ENCODE results near the gene ADAMTSL1.

ADAMTSL1 gene

GRCh38 chr9:18504707-18505106 is 30.8 kb downstream of the ADAMTSL1 start:
- DNase-seq = no peak

GRCh38 chr9:18507151-18507550 is 33.2 kb downstream of the ADAMTSL1 start:
- no peak for DNase-seq

GRCh38 chr9:18516514-18516913 is 42.6 kb downstream of the ADAMTSL1 start:
- no peak for DNase-seq

- no peak for DNase-seq
These were observed 43.0 kb downstream of the ADAMTSL1 start for GRCh38 chr9:18516965-18517364.

GRCh38 chr9:18520416-18521047 is 46.6 kb downstream of the ADAMTSL1 start:
- no peak for DNase-seq

GRCh38 chr9:18526685-18527084 is 52.7 kb downstream of the ADAMTSL1 start:
- DNase-seq = no peak

GRCh38 chr9:18531136-18532065 is 57.4 kb downstream of the ADAMTSL1 start:
- no peak for DNase-seq

- DNase-seq = no peak
These were observed 60.7 kb downstream of the ADAMTSL1 start for GRCh38 chr9:18534611-18535010.

GRCh38 chr9:18536554-18536953 is 62.6 kb downstream of the ADAMTSL1 start:
- DNase-seq = no peak

- DNase-seq = no peak
These were observed 65.3 kb downstream of the ADAMTSL1 start for GRCh38 chr9:18539203-18539693.

GRCh38 chr9:18542837-18543405 is 69.0 kb downstream of the ADAMTSL1 start:
- no peak for DNase-seq

- no peak for DNase-seq
These were observed 69.6 kb downstream of the ADAMTSL1 start for GRCh38 chr9:18543406-18544192.

GRCh38 chr9:18544456-18544855 is 70.5 kb downstream of the ADAMTSL1 start:
- no peak for DNase-seq

- DNase-seq = no peak
These were observed 71.8 kb downstream of the ADAMTSL1 start for GRCh38 chr9:18545636-18546360.

- no peak for DNase-seq
These were observed 74.5 kb downstream of the ADAMTSL1 start for GRCh38 chr9:18548456-18548855.

- DNase-seq = no peak
These were observed 75.8 kb downstream of the ADAMTSL1 start for GRCh38 chr9:18549772-18550171.

- DNase-seq = no peak
These were observed 76.3 kb downstream of the ADAMTSL1 start for GRCh38 chr9:18550286-18550685.

GRCh38 chr9:18554244-18554643 is 80.3 kb downstream of the ADAMTSL1 start:
- no peak for DNase-seq

- no peak for DNase-seq
These were observed 81.3 kb downstream of the ADAMTSL1 start for GRCh38 chr9:18555105-18555883.

- DNase-seq = no peak
These were observed 90.3 kb downstream of the ADAMTSL1 start for GRCh38 chr9:18564018-18564880.

Data from NCI-H187 treated with DMSO at 0.1 percent for 48 hours (cell line).